Astrocyte (in vitro differentiated cells and primary cell): ENCODE data around the gene ZNF408.

Experiments used
- CTCF ChIP-seq: IDR thresholded peaks from 2 replicates; pipeline ENCODE4 v1.5.1; 2011; ENCODE audit warnings: low read depth, mild to moderate bottlenecking, inconsistent platforms, low read length, moderate library complexity; ENCODE audit not compliant: insufficient read depth
- EZH2 ChIP-seq: IDR thresholded peaks from 2 replicates; pipeline ENCODE4 v1.6.1; 2012; ENCODE audit warnings: mild to moderate bottlenecking, low read length, inconsistent platforms; ENCODE audit not compliant: insufficient read depth

GRCh38 chr11:46679241-46680163, 21.3 kb upstream of the ZNF408 start:
- TF ChIP-seq CTCF (no peak), EZH2 (no peak)
